Testis (tissue), 3 donors: ENCODE results near the gene WBP2. TPM values are rescaled to one million over a fixed set of nuclear protein-coding genes. Genes with fewer than 3 reads are reported as not detected.
"Not testable (repeated sequence)": the region's sequence is repeated elsewhere in the genome, so short reads cannot be mapped to it uniquely, and the experiment has no call there.

Experiments used
- DNase-seq: peaks from one replicate; pipeline ENCODE4 v3.0.0-alpha.2; 2019
- H3K27ac ChIP-seq, 2 donors: fragments of 200-600 bp; sonication (generic); one replicate each; pipeline ENCODE4 v1.5.1; 2019
- H3K27me3 ChIP-seq: fragments of 200-600 bp; sonication (generic); one replicate; pipeline ENCODE4 v1.5.1; 2019
- H3K36me3 ChIP-seq: fragments of 200-600 bp; sonication (generic); one replicate; pipeline ENCODE4 v1.5.1; 2017; ENCODE audit warnings: low read depth; ENCODE audit errors: missing control alignments
- H3K4me1 ChIP-seq: fragments of 200-600 bp; sonication (generic); one replicate; pipeline ENCODE4 v1.5.1; 2019
- H3K4me3 ChIP-seq, 2 donors: fragments of 200-600 bp; sonication (generic); one replicate each; pipeline ENCODE4 v1.5.1; 2017 to 2019
- H3K9me3 ChIP-seq: fragments of 200-600 bp; sonication (generic); one replicate; pipeline ENCODE4 v1.5.1; 2017
- POLR2A ChIP-seq: fragments of 450-650 bp; IDR thresholded peaks from one replicate; pipeline ENCODE4 v1.6.1; 2017; ENCODE audit warnings: antibody characterized with exemption, mild to moderate bottlenecking, moderate library complexity
- WGBS, 2 donors: methylation state at CpG; one replicate each; pipeline ENCODE4 v1.1.5; 2018; 5-methylcytosine and 5-hydroxymethylcytosine counted together
- intact Hi-C: fragments of 100-400 bp; cut with DNase I; formaldehyde crosslinking; loops from one replicate; pipeline ENCODE4 v1.15.1; 2023; ENCODE audit warnings: low total_unique reads
- polyA plus RNA-seq: library from polyadenylated mRNA; stranded (reverse); fragments of 350-450 nt; fragmentation: Illumina TruSeq; extraction: RNeasy Lipid Tissue Mini Kit (QIAGEN cat#74804); gene quantifications from one replicate; pipeline ENCODE4 v1.2.3, GENCODE V29; 2014; ENCODE audit warnings: low read depth, low replicate concordance; ENCODE audit not compliant: insufficient read depth
- total RNA-seq, 2 donors: library from RNA; depleted of rRNA; stranded (reverse); fragments of >200 nt; gene quantifications; one replicate each; pipeline ENCODE4 v1.2.3, GENCODE V29; 2016
- TF ChIP-seq, protein P1 (sequence below), 3 experiments: fragments of 450-650 bp in 2 of 3; fragments of 200-600 bp in 1 of 3; sonication (generic) in 1 of 3; IDR thresholded peaks; one replicate each; pipeline ENCODE4 v1.5.1; 2016 to 2019; ENCODE audit warnings: antibody characterized with exemption in 3 of 3, mild to moderate bottlenecking in 2 of 3, moderate library complexity in 1 of 3

The WBP2 gene
- total and polyA plus RNA-seq, 3 donors from 2014 or later = 96.1 to 217 (median 127) TPM

DNA sequence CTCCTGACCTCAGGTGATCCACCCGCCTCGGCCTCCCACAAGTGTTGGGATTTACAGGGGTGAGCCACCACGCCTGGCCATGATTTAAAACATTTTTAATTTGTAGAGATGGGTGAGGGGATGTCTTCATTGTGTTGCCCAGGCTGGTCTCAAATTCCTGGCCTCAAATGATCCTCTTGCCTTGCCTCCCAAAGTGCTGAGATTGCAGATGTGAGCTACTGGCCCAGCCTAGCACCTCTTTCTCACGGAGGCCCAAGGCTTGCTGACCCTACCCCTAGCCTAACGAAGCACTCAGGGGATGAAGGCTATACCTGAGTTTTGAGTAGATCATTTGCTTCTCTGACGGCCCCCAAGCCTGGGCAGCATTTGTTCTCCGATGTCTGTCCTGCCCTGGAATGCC is 44.0 kb downstream of the WBP2 start:
- H3K27me3 ChIP-seq = no peaks in the 10 kb centered on the region
- no peaks in the 10 kb centered on the region for H3K9me3 ChIP-seq
- intact Hi-C loops = no loop called here
- H3K4me3 ChIP-seq = no peak overlapping the region
- H3K27ac ChIP-seq = no peak overlapping the region
- H3K36me3 ChIP-seq = no peaks in the 10 kb centered on the region
- 94 to 100% methylated on average over 5 to 7 of the region's 7 CpGs for WGBS, 2 donors
- TF ChIP-seq POLR2A = no peak
- TF ChIP-seq, protein P1, sequence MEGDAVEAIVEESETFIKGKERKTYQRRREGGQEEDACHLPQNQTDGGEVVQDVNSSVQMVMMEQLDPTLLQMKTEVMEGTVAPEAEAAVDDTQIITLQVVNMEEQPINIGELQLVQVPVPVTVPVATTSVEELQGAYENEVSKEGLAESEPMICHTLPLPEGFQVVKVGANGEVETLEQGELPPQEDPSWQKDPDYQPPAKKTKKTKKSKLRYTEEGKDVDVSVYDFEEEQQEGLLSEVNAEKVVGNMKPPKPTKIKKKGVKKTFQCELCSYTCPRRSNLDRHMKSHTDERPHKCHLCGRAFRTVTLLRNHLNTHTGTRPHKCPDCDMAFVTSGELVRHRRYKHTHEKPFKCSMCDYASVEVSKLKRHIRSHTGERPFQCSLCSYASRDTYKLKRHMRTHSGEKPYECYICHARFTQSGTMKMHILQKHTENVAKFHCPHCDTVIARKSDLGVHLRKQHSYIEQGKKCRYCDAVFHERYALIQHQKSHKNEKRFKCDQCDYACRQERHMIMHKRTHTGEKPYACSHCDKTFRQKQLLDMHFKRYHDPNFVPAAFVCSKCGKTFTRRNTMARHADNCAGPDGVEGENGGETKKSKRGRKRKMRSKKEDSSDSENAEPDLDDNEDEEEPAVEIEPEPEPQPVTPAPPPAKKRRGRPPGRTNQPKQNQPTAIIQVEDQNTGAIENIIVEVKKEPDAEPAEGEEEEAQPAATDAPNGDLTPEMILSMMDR (IDR thresholded peaks at IDR 0.05) = no peak
- DNase-seq = no peak
- peaks cover 11% of the 10 kb centered on the region for H3K4me1 ChIP-seq

DNA sequence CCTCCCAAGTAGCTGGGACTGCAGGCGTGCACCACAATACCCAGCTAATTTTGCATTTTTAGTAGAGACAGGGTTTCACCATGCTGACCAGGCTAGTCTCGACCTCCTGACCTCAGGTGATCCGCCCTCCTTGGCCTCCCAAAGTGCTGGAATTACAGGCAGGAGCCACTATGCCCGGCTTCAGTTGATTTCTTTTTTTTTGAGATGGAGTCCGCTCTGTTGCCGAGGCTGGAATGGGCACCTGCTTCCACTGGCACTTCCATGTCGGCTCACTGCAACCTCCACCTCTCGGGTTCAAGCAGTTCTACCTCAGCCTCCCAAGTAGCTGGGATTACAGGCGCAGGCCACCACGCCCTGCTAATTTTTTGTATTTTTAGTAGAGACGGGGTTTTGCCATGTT is 44.4 kb downstream of the WBP2 start:
- WGBS, 2 donors = 94 to 95% methylated on average over 11 of the region's 11 CpGs
- H3K27ac ChIP-seq, H3K9me3 ChIP-seq, H3K36me3 ChIP-seq, H3K27me3 ChIP-seq, DNase-seq, H3K4me3 ChIP-seq, intact Hi-C loops: not testable (repeated sequence)
- H3K4me1 ChIP-seq = peaks cover 11% of the 10 kb centered on the region

DNA sequence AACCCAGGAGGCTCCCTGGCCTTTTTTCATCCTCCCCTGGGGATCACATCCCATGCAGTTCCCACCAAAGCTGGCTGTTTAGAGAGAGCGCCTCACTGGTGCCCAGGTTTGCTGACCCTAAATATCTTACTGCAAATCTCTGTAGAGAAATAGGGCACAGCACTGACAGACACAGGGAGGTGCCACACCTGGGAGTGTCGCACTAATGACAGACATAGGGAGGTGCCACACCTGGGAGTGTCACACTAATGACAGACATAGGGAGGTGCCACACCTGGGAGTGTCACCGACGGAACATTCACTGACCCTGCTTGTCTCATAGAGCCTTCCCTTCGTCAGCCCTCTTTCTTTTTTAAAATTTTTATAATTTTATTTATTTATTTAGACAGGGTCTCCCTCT is 44.9 kb downstream of the WBP2 start:
- H3K4me3 ChIP-seq = no peak overlapping the region
- H3K4me1 ChIP-seq = peaks cover 11% of the 10 kb centered on the region
- TF ChIP-seq, protein P1 (IDR thresholded peaks at IDR 0.05) = no peak
- no peak for TF ChIP-seq POLR2A
- H3K9me3 ChIP-seq = no peaks in the 10 kb centered on the region
- no peaks in the 10 kb centered on the region for H3K27me3 ChIP-seq
- DNase-seq = no peak
- intact Hi-C loops = no loop called here
- H3K36me3 ChIP-seq = no peaks in the 10 kb centered on the region
- WGBS, 2 donors = 92 to 98% methylated on average over 5 of the region's 5 CpGs
- peak overlapping the region in 1 of 2 donors; percentile 67 for H3K27ac ChIP-seq

DNA sequence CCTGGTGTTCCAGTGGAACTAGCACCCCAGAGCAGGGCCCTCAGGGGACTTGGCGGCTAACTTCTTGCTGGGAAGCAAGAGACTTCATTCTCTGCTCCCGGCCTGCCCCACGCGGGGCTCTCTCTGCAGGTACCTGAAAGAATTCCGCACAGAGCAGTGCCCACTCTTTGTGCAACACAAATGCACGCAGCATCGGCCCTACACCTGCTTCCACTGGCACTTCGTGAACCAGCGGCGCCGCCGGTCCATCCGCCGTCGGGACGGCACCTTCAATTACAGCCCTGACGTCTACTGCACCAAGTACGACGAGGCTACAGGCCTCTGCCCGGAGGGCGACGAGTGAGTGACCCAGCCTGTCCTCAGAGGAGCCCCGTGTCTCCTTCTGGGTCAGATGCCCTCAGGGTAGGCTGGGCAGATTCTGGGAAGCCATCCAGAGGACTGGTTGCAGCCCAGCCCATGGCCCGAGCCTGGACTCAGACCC is 45.5 kb downstream of the WBP2 start:
- peak overlapping the region in 1 of 2 donors; percentile 67 for H3K27ac ChIP-seq
- H3K9me3 ChIP-seq = no peaks in the 10 kb centered on the region
- 88 to 96% methylated on average over 10 to 24 of the region's 24 CpGs for WGBS, 2 donors
- H3K27me3 ChIP-seq = no peaks in the 10 kb centered on the region
- TF ChIP-seq, protein P1 (IDR thresholded peaks at IDR 0.05) = no peak
- no peak for TF ChIP-seq POLR2A
- no peaks in the 10 kb centered on the region for H3K36me3 ChIP-seq
- no peak for DNase-seq
- no peak overlapping the region for H3K4me3 ChIP-seq
- H3K4me1 ChIP-seq = peaks cover 11% of the 10 kb centered on the region
- intact Hi-C loops = no loop called here

DNA sequence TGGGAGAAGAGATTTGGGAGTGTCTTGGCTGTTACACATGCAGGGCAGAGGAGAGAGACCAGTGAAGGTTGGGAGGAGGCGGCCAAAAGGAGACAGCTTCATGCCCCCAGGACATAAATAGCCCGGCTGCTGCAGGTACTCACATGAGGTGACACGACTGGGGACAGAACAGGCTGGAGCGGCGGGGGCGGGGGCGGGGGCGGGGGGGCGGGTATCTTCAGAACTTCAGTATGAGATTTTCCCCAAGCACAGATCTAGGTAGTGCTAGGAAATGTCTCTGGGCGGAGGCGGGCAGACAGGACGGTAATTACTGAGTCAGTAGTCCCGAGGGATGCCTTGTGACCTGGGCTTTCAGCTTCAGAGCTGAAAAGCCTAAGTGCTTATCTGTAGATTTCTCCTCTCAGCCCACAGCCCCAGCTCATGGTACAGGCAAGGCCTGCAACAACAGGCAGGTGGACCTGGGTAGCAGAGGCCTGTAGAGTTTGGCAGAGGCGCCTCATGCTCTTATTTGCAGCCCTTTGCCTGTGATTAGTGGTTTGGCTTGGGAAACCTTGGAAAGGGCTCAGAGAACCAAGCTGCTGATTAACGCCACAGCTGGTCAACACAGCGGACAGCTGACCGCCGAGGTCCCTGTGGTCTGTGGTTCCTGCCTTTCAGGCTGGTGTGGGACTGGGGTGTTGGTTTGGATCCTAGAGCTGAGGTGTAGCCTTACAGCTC is 46.1 kb downstream of the WBP2 start:
- intact Hi-C loops = no loop called here
- peak; percentile 71 for DNase-seq
- Histone ChIP-seq H3K4me3 (no peak overlapping the region), H3K36me3 (no peaks in the 10 kb centered on the region), H3K27ac (peak overlapping the region; percentile 9 to 67), H3K9me3 (no peaks in the 10 kb centered on the region), H3K27me3 (no peaks in the 10 kb centered on the region), H3K4me1 (peaks cover 11% of the 10 kb centered on the region)
- no peak for TF ChIP-seq POLR2A
- TF ChIP-seq, protein P1 (IDR thresholded peaks at IDR 0.05) = no peak
- WGBS, 2 donors = 63 to 70% methylated on average over 3 to 18 of the region's 18 CpGs
